Measurements from ENCODE around the gene MGLL.

Gene MGLL

GRCh38 chr3:127690823-127691452 lies 131.4 kb downstream of the MGLL start:
- DNase-seq (ENCODE audit: low read depth): peak; percentile 80
- H3K4me3 ChIP-seq (ENCODE audit: low read length): no peak overlapping the region
- peak; percentile 85 for TF ChIP-seq CTCF (conservative IDR thresholded peaks at IDR 0.05; ENCODE audit: low read length)

- no peak overlapping the region for H3K4me3 ChIP-seq (ENCODE audit: low read length)
- no peak for TF ChIP-seq CTCF (conservative IDR thresholded peaks at IDR 0.05; ENCODE audit: low read length)
- peak; percentile 84 for DNase-seq (ENCODE audit: low read depth)
Measured at GRCh38 chr3:127690106-127690505, 132.2 kb downstream of the MGLL start.

- H3K4me3 ChIP-seq (ENCODE audit: low read length): no peak overlapping the region
- no peak for TF ChIP-seq CTCF (conservative IDR thresholded peaks at IDR 0.05; ENCODE audit: low read length)
- DNase-seq (ENCODE audit: low read depth): no peak
Measured at GRCh38 chr3:127689266-127689860, 133.0 kb downstream of the MGLL start.

GRCh38 chr3:127688416-127689265 lies 133.7 kb downstream of the MGLL start:
- peak; percentile 72 for DNase-seq (ENCODE audit: low read depth)
- H3K4me3 ChIP-seq (ENCODE audit: low read length): no peak overlapping the region
- no peak for TF ChIP-seq CTCF (conservative IDR thresholded peaks at IDR 0.05; ENCODE audit: low read length)

DNA sequence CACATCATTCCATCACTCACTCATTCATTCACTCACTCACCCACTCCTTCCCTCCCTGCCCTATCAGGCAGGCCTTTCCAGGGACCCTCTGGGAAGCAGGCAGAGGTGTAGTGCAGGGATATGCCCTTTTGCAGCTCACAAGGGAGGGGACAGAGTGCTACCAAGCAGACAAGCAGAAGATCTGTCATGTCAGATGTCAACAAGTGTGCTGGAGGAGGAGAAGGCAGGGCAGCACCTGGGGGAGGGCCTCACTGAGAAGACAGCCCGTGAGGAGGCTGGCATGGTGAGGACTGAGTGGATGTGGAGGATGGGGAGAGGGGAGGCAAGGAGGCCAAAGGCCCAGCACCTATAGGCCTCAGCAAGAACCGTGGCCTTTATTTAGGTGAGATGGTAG lies 134.3 kb downstream of the MGLL start:
- DNase-seq (ENCODE audit: low read depth): no peak

DNA sequence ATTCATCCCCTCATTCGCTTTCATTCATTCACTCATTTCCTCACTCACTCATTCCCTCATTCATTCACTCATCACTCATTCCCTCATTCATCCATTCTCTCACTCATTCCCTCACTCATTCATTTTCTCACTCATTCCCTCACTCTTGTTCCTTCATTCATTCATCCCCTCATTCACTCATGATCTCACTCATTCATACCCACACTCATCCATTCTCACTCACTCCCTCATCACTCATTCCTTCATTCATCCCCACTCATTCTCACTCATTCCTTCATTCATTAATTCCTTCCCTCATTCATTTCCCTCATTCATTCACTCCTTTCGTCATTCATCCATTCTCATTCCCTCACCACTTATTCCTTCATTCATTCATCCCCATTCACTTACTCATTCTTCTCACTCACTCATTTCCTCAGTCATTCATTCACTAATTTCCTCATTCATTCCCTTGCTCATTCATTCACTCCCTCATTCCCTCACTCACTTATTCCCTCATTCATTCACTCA lies 135.0 kb downstream of the MGLL start:
- TF ChIP-seq CTCF (conservative IDR thresholded peaks at IDR 0.05; ENCODE audit: low read length): no peak
- no peak overlapping the region for H3K4me3 ChIP-seq (ENCODE audit: low read length)
- no peak for DNase-seq (ENCODE audit: low read depth)

More for the DNA sequence above, 134.3 kb downstream of the MGLL start:
- no peak for TF ChIP-seq CTCF (conservative IDR thresholded peaks at IDR 0.05; ENCODE audit: low read length)
- H3K4me3 ChIP-seq (ENCODE audit: low read length): no peak overlapping the region
